GM23248 (cell line): ENCODE measurements around the gene DSG2.

Source experiments
- EZH2 ChIP-seq: fragments of 200-600 bp; sonication (generic); IDR thresholded peaks from 2 replicates; pipeline ENCODE4 v1.6.1; 2018; ENCODE audit warnings: antibody characterized with exemption, mild to moderate bottlenecking; ENCODE audit not compliant: insufficient read depth, poor library complexity, severe bottlenecking
- EZH2phosphoT487 ChIP-seq: fragments of 200-600 bp; sonication (generic); IDR thresholded peaks from 2 replicates; pipeline ENCODE4 v1.6.1; 2018; ENCODE audit warnings: antibody characterized with exemption, moderate library complexity, mild to moderate bottlenecking, low read depth; ENCODE audit not compliant: insufficient read depth

GRCh38 chr18:31450409-31450808 lies 47.6 kb upstream of the DSG2 start:
- TF ChIP-seq EZH2, result no peak
- no peak for TF ChIP-seq EZH2phosphoT487
